SK-N-SH (cell line): ENCODE results near the gene MGLL. TPM values are rescaled to one million over a fixed set of nuclear protein-coding genes. Genes with fewer than 3 reads are reported as not detected.

Source experiments
- CTCF ChIA-PET: fragments of 300-600, 350-600 bp; formaldehyde crosslinking; extraction: SDS; loops from one replicate; lab custom pipeline; 2021; lab: Yijun Ruan, JAX
- POLR2A ChIA-PET: fragments of 350-600 bp; sonication (Branson Sonifier 250); formaldehyde crosslinking; extraction: SDS; loops from one replicate; lab custom pipeline; 2020; ENCODE audit warnings: antibody characterized with exemption, inconsistent platforms; lab: Yijun Ruan, JAX
- DNase-seq: peaks from one replicate; pipeline ENCODE4 v3.0.0; 2012
- H2AFZ ChIP-seq: fragments of 200-600 bp; sonication (generic); 2 replicates; pipeline ENCODE4 v1.8.1; 2016; ENCODE audit warnings: antibody characterized with exemption, mild to moderate bottlenecking, low read depth
- H3F3A ChIP-seq: fragments of 200-600 bp; sonication (generic); replicated peaks from 2 replicates; pipeline ENCODE3; 2016; ENCODE audit warnings: antibody characterized with exemption, mild to moderate bottlenecking; ENCODE audit not compliant: insufficient read depth
- H3K27ac ChIP-seq, 2 experiments: fragments of 200-500 bp in 1 of 2; fragments of 200-600 bp in 1 of 2; sonication (Bioruptor generic) in 1 of 2; sonication (generic), shearing (Covaris generic) in 1 of 2; 2 replicates each; pipeline versions ENCODE4 v1.5.1 to v1.6.1; 2014 to 2016; ENCODE audit warnings: low read depth in 2 of 2, inconsistent platforms in 1 of 2, low read length in 1 of 2, mild to moderate bottlenecking in 1 of 2, mixed read lengths in 1 of 2
- H3K27me3 ChIP-seq: fragments of 200-600 bp; sonication (generic), shearing (Covaris generic); 2 replicates; pipeline ENCODE4 v1.6.1; 2016; ENCODE audit warnings: mixed run types; ENCODE audit not compliant: insufficient read depth
- H3K36me3 ChIP-seq, 2 experiments: fragments of 200-500 bp in 1 of 2; fragments of 200-600 bp in 1 of 2; sonication (Bioruptor generic) in 1 of 2; sonication (generic) in 1 of 2; replicated peaks in 1 of 2; 2 replicates each; pipeline versions ENCODE3 to v1.5.1; 2014 to 2016; ENCODE audit warnings: low read length in 1 of 2, mild to moderate bottlenecking in 1 of 2; ENCODE audit not compliant: insufficient read depth in 2 of 2, control insufficient read depth in 1 of 2
- H3K4me1 ChIP-seq, 2 experiments: fragments of 200-500 bp in 1 of 2; fragments of 200-600 bp in 1 of 2; sonication (Bioruptor generic) in 1 of 2; sonication (generic), shearing (Covaris generic) in 1 of 2; 2 replicates each; pipeline versions ENCODE4 v1.5.1 to v1.6.1; 2014 to 2016; ENCODE audit warnings: low read depth in 1 of 2, low read length in 1 of 2, mixed run types in 1 of 2; ENCODE audit not compliant: insufficient read depth in 2 of 2, control insufficient read depth in 1 of 2
- H3K4me2 ChIP-seq: fragments of 200-600 bp; sonication (generic), shearing (Covaris generic); 2 replicates; pipeline ENCODE4 v1.6.1; 2017; ENCODE audit warnings: mixed run types
- H3K4me3 ChIP-seq, 2 experiments: fragments of 200-500 bp in 1 of 2; fragments of 200-600 bp in 1 of 2; sonication (Bioruptor generic) in 1 of 2; sonication (generic), shearing (Covaris generic) in 1 of 2; 2 replicates each; pipeline versions ENCODE4 v1.5.1 to v1.8.1; 2014 to 2016; ENCODE audit warnings: low read depth in 2 of 2, inconsistent platforms in 1 of 2, low read length in 1 of 2, mild to moderate bottlenecking in 1 of 2, mixed read lengths in 1 of 2, moderate library complexity in 1 of 2
- H3K79me2 ChIP-seq: fragments of 200-600 bp; sonication (generic); 2 replicates; pipeline ENCODE4 v1.8.1; 2017; ENCODE audit warnings: mild to moderate bottlenecking; ENCODE audit not compliant: insufficient read depth
- H3K9ac ChIP-seq: fragments of 200-600 bp; sonication (generic); 2 replicates; pipeline ENCODE4 v1.6.1; 2017; ENCODE audit warnings: mixed run types
- H3K9me2 ChIP-seq: fragments of 200-600 bp; sonication (generic); 2 replicates; pipeline ENCODE4 v1.6.1; 2017; ENCODE audit warnings: mixed run types
- H3K9me3 ChIP-seq: fragments of 200-600 bp; sonication (generic); 2 replicates; pipeline ENCODE4 v1.6.1; 2017; ENCODE audit warnings: mixed run types, mild to moderate bottlenecking, moderate library complexity
- H4K20me1 ChIP-seq: fragments of 200-600 bp; sonication (generic); 2 replicates; pipeline ENCODE4 v1.6.1; 2017; ENCODE audit warnings: mild to moderate bottlenecking, mixed run types; ENCODE audit not compliant: insufficient read depth
- CTCF ChIP-seq: fragments of 200-600 bp; sonication (generic); IDR thresholded peaks from 2 replicates; pipeline ENCODE4 v1.6.1; 2017; ENCODE audit warnings: antibody characterized with exemption, mild to moderate bottlenecking, moderate library complexity
- EZH2phosphoT487 ChIP-seq: fragments of 200-600 bp; sonication (generic); IDR thresholded peaks from 2 replicates; pipeline ENCODE4 v1.6.1; 2017; ENCODE audit warnings: low read depth, mixed run types, mild to moderate bottlenecking, antibody characterized with exemption, moderate library complexity, borderline replicate concordance
- FOSL2 ChIP-seq: IDR thresholded peaks from 2 replicates; pipeline ENCODE4 v1.4.0; 2012; ENCODE audit warnings: low read depth, mild to moderate bottlenecking, moderate library complexity, borderline replicate concordance
- FOXJ3 ChIP-seq: sonication (generic); formaldehyde crosslinking; IDR thresholded peaks from 2 replicates; pipeline ENCODE4 v1.5.1; 2020; ENCODE audit warnings: mild to moderate bottlenecking, missing genetic modification reagents
- FOXM1 ChIP-seq: IDR thresholded peaks from 2 replicates; pipeline ENCODE4 v1.4.0; 2012; ENCODE audit warnings: low read depth, mild to moderate bottlenecking
- GABPA ChIP-seq: IDR thresholded peaks from 2 replicates; pipeline ENCODE4 v1.4.0; 2012; ENCODE audit warnings: low read depth, mild to moderate bottlenecking
- MXI1 ChIP-seq: IDR thresholded peaks from 2 replicates; pipeline ENCODE4 v1.6.1; 2012; ENCODE audit warnings: mild to moderate bottlenecking, low read depth, low read length, improper control_type of control experiment
- RAD21 ChIP-seq: IDR thresholded peaks from 2 replicates; pipeline ENCODE4 v1.6.1; 2012; ENCODE audit warnings: mild to moderate bottlenecking, low read length
- REST ChIP-seq: IDR thresholded peaks from 2 replicates; pipeline ENCODE4 v1.6.1; 2012; ENCODE audit warnings: mild to moderate bottlenecking, low read depth, low read length, moderate library complexity
- RXRA ChIP-seq: IDR thresholded peaks from 2 replicates; pipeline ENCODE4 v1.4.0; 2012; ENCODE audit warnings: low read depth, mild to moderate bottlenecking, borderline replicate concordance
- SMC3 ChIP-seq: IDR thresholded peaks from 2 replicates; pipeline ENCODE4 v1.6.1; 2012; ENCODE audit warnings: low read depth, low read length, improper control_type of control experiment
- TCF12 ChIP-seq: IDR thresholded peaks from 2 replicates; pipeline ENCODE4 v1.4.0; 2012
- USF1 ChIP-seq: IDR thresholded peaks from 2 replicates; pipeline ENCODE4 v1.4.0; 2012; ENCODE audit warnings: low read depth, borderline replicate concordance
- USF2 ChIP-seq: fragments of 150-350 bp; IDR thresholded peaks from 2 replicates; pipeline ENCODE4 v1.6.1; 2017; ENCODE audit warnings: antibody characterized with exemption, low read length, low read depth, borderline replicate concordance
- WGBS: methylation state at CpG from one replicate; pipeline ENCODE4 v1.1.6; 2017; ENCODE audit warnings: low lambda C conversion rate; 5-methylcytosine and 5-hydroxymethylcytosine counted together
- polyA plus RNA-seq, 3 experiments: library from polyadenylated mRNA; depleted of rRNA; stranded (reverse); fragments of >200 nt; gene quantifications; 2 replicates each; pipeline ENCODE4 v1.2.3, GENCODE V29; 2012

The MGLL gene
- polyA plus RNA-seq, 1 of the 3 experiments (the other 2 are of a cell fraction): 2.2 TPM

GRCh38 chr3:127699416-127700300 is 122.7 kb downstream of the MGLL start (continued):
- TF ChIP-seq USF2: no peak
- no peak for TF ChIP-seq FOXJ3 (CRISPR knock-in tag)

GRCh38 chr3:127698691-127699415 is 123.5 kb downstream of the MGLL start:
- Histone ChIP-seq H3F3A (no peaks in the 10 kb centered on the region), H3K9ac (no peak overlapping the region), H3K9me2 (no peaks in the 10 kb centered on the region), H3K9me3 (no peaks in the 10 kb centered on the region), H3K79me2 (no peaks in the 10 kb centered on the region), H3K4me1 (peaks cover 11 to 60% of the 10 kb centered on the region in 2 experiments; a peak in 2 of 4 replicates), H3K36me3 (no peaks in the 10 kb centered on the region), H3K27me3 (no peaks in the 10 kb centered on the region), H3K4me2 (no peak overlapping the region), H2AFZ (no peak overlapping the region), H3K4me3 (no peak overlapping the region), H4K20me1 (no peaks in the 10 kb centered on the region), H3K27ac (peak overlapping the region in 1 of 2 experiments; percentile 92; a peak in 1 of 4 replicates)
- CTCF ChIA-PET: interaction anchor here (0.6 to 5.6 kb wide), 8 partner anchors 8 to 160 kb away, joined by 3 to 38 read pairs (median 4); no protein-coding TSS in a partner anchor
- POLR2A ChIA-PET: no interaction called here
- 81% methylated on average over 6 of the region's 6 CpGs for WGBS
- TF ChIP-seq SMC3: no peak
- TF ChIP-seq FOSL2: no peak
- no peak for TF ChIP-seq CTCF
- TF ChIP-seq MXI1: no peak
- TF ChIP-seq REST: no peak
- no peak for TF ChIP-seq GABPA
- no peak for TF ChIP-seq RAD21
- TF ChIP-seq TCF12: no peak
- no peak for TF ChIP-seq FOXM1
- TF ChIP-seq EZH2phosphoT487: no peak
- TF ChIP-seq USF1: no peak
- no peak for TF ChIP-seq RXRA
- no peak for DNase-seq
